Activated CD8-positive, alpha-beta memory T cell treated with anti-CD3 and anti-CD28 coated beads, Interleukin-2, amount 50 U/mL, for 4 hours (primary cell): ENCODE data around the gene CDK2.
"Not testable (repeated sequence)": the region's sequence is repeated elsewhere in the genome, so short reads cannot be mapped to it uniquely, and the experiment has no call there.

Experiments
- DNase-seq: peaks from one replicate; pipeline ENCODE4 v3.0.0-alpha.2; 2020

The CDK2 gene

GRCh38 chr12:55938826-55939501 is 27.7 kb upstream of the CDK2 start:
- DNase-seq = no peak

- DNase-seq = peak; percentile 84
These were observed 26.4 kb upstream of the CDK2 start for GRCh38 chr12:55940065-55940732.

- no peak for DNase-seq
These were observed 24.6 kb upstream of the CDK2 start for GRCh38 chr12:55942055-55942454.

- DNase-seq = no peak
These were observed 24.0 kb upstream of the CDK2 start for GRCh38 chr12:55942577-55943136.

- DNase-seq = no peak
These were observed 20.1 kb upstream of the CDK2 start for GRCh38 chr12:55946553-55946952.

- DNase-seq = no peak
These were observed 11.3 kb upstream of the CDK2 start for GRCh38 chr12:55955344-55955743.

- peak; percentile 49 for DNase-seq
These were observed 10.7 kb upstream of the CDK2 start for GRCh38 chr12:55955800-55956508.

GRCh38 chr12:55957106-55957859 is 9.3 kb upstream of the CDK2 start:
- DNase-seq = no peak

- no peak for DNase-seq
These were observed 2.9 kb upstream of the CDK2 start for GRCh38 chr12:55963760-55964159.

- no peak for DNase-seq
These were observed 1.4 kb upstream of the CDK2 start for GRCh38 chr12:55965240-55965639.

GRCh38 chr12:55965941-55966407 is 656 bp upstream of the CDK2 start, which contains the start of gene PMEL:
TSS of gene PMEL (minus strand) at chr12:55966042. CDS start at chr12:55966011, 31 bp downstream.
- DNase-seq = no peak

GRCh38 chr12:55969356-55969755 is 2.7 kb downstream of the CDK2 start:
- no peak for DNase-seq

- DNase-seq = no peak
These were observed 4.1 kb downstream of the CDK2 start for GRCh38 chr12:55970775-55971174.

GRCh38 chr12:55972042-55972441 is 5.4 kb downstream of the CDK2 start:
- no peak for DNase-seq

- DNase-seq = no peak
These were observed 5.8 kb downstream of the CDK2 start for GRCh38 chr12:55972456-55972855.

GRCh38 chr12:55972911-55973598 is 6.4 kb downstream of the CDK2 start:
- DNase-seq = no peak

- DNase-seq = peak; percentile 94
These were observed 7.1 kb downstream of the CDK2 start, which contains the start of gene RAB5B for GRCh38 chr12:55973599-55974307. TSS of gene RAB5B (plus strand) at chr12:55974078. CDS start at chr12:55986961, 12,883 bp downstream.

GRCh38 chr12:55974308-55974730 is 7.7 kb downstream of the CDK2 start:
- DNase-seq = no peak

- no peak for DNase-seq
These were observed 11.8 kb downstream of the CDK2 start for GRCh38 chr12:55978393-55978792.

- no peak for DNase-seq
These were observed 12.4 kb downstream of the CDK2 start for GRCh38 chr12:55979069-55979468.

GRCh38 chr12:55981882-55982281 is 15.3 kb downstream of the CDK2 start:
- not testable (repeated sequence) for DNase-seq
